ENCODE data around the gene KRT80.

Gene KRT80

DNA sequence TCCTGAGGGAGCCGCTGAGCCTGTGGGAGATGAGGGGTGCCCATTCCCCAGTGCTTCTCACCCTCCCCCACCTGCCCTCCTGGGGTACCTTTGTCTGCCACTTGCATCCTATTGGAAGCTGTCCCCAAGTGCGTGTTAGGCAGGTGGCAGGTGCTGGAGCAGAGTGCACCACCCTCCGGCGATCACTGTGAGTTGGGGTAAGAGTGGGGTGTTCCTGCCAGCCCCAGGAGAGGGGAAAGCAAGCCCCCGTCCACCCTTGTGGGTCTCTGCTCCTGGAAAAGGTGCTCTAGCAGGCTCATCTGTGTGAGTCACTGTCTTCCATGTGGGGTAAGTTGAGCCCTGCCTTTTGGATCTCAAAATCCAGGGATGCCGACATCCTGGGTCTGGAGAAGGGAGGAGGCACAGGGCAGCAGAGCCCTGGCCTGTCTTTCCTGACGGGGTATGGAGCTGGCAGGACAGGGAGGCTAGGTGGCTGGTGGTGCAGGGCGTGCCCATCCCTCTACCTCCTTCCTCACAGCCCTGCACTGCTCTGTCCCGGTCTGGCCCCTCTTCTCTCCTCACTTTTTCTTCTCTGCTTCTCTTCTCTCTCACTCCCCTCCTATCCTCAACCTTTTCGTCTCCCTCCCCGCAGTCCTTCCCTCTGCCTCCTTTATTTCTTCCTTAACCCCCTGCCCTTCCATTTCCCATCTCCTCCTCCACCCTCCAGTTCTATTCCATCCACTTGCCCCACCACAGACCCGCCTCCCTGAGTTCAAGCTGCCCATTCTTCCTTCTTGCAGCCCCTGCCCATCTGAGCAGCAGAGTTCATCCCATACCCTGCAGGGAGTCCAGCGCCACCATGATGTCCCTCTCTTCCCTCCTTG lies 21.1 kb upstream of the KRT80 start:
- Histone ChIP-seq H3K9ac (ENCODE audit: low read length) (no peak overlapping the region), H3K18ac (ENCODE audit: low read length) (peak overlapping the region; percentile 22), H3K79me2 (ENCODE audit: control insufficient read depth, insufficient read depth, low read length, poor library complexity) (peaks cover 2% of the 10 kb centered on the region), H3K79me1 (ENCODE audit: low read length) (peaks cover 39% of the 10 kb centered on the region), H2BK5ac (ENCODE audit: low read depth, low read length, poor library complexity) (no peak overlapping the region), H4K12ac (ENCODE audit: low read depth, low read length) (no peak overlapping the region), H4K91ac (ENCODE audit: low read depth, low read length) (peak overlapping the region; percentile 67), H3K27me3 (ENCODE audit: insufficient read depth, low read length) (no peaks in the 10 kb centered on the region), H2AFZ (ENCODE audit: insufficient read depth, low read length, poor library complexity) (no peak overlapping the region), H2AK5ac (ENCODE audit: low read length) (peak overlapping the region; percentile 59), H3K9me3 (ENCODE audit: insufficient read depth, low read depth, low read length) (peaks cover 3% of the 10 kb centered on the region), H3K4ac (ENCODE audit: low read depth, low read length) (no peak overlapping the region), H3K14ac (ENCODE audit: low read length) (peak overlapping the region; percentile 19), H2BK12ac (ENCODE audit: low read length) (peak overlapping the region; percentile 63), H3K27ac (ENCODE audit: low read depth, low read length) (no peak overlapping the region), H3K4me3 (ENCODE audit: low read depth, low read length) (no peak overlapping the region), H2BK120ac (ENCODE audit: insufficient read depth, low read length, poor library complexity) (peak overlapping the region; percentile 43), H3K4me2 (ENCODE audit: low read length) (no peak overlapping the region), H4K8ac (ENCODE audit: low read depth, low read length) (no peak overlapping the region), H3K36me3 (ENCODE audit: control insufficient read depth in 1 of 2, insufficient read depth in 2 of 2, low read length in 2 of 2) (no peaks in the 10 kb centered on the region), H3K4me1 (ENCODE audit: control insufficient read depth in 1 of 2, insufficient read depth in 2 of 2, low read length in 2 of 2) (peaks cover 28 to 36% of the 10 kb centered on the region in 2 experiments), H3K23ac (ENCODE audit: low read length) (no peak overlapping the region)
- 100% methylated on average over 2 of the region's 13 CpGs for WGBS (ENCODE audit: extremely low coverage, insufficient coverage, insufficient read length)
- no peak for DNase-seq

DNA sequence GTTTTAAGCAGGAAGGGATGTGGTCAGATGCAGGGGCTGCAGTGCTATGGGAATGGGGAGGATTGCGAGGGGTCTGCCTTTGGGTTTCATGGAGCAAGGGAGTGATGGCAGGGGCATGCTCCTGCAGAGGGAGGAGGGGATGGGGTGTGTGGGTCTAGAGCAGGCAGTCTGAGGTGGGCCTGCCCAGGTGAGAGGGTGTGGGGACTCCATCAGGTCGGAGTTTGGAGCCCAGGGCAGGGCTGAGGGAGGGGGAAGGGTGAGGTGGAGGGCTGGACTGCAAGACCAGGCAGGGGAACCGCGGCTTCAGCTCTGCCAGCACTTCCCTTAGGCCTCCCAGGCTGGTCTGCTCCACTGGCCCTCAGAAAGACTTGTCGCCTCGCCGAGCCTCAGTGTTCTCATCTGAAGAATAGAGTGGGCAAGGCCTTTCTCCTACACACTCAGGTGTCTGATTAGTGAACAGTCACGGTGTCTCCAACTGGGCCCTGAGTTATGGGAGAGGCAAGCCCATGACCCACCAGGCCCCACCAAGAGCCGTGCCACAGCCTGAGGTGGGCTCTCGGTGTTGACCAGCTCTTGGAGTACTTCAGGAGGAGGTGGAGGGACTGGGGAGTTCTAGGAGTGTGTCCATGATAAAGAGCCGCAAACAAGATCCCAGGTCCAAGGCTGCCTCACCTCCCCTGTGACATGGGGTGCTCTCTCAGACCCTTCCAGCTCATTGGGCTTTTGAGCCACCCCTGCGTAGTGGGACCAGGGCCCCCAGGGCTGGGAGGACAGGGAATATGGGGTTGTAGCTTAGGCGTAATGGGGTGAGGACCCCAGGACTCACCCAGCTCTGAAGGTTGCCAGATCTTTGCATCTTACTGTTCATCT lies 20.1 kb upstream of the KRT80 start:
- no CpG with 5 or more reads among the region's 13 CpGs for WGBS (ENCODE audit: extremely low coverage, insufficient coverage, insufficient read length)

DNA sequence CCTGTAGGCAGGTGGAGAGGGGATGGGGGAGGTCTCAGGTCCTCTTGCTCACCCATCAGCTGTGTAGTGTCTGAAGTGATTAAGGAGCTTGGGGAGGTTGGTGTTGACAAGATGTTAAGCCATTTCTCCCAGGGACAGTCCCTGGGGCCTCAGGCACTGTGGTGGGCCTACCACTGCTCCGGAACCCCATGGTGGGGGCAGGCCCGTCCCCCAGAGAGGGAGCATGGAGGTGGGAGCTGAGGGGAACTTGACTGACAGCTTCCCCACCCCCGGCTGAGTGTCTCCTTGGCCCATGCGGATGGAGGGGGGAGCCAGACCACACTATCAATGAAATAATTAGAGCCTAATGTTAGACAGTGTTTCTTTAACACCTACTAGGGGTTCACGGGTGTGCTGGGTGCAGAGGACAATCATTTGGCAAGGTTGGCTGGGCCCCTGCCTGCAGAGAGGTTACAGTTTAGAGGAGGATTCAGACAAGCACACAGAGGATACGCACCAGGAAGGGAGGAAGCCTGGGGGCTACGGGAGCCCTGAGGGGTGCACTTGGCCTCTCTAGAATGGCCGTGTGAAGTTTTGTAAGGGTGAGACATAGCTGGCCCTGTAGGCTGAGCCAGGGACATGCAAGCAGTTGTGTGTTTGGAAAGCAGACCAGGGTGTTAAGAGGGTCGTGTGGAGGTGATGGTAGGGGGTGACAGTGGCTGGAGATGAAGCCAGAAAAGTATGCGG lies 19.3 kb upstream of the KRT80 start:
- no CpG with 5 or more reads among the region's 10 CpGs for WGBS (ENCODE audit: extremely low coverage, insufficient coverage, insufficient read length)
- Histone ChIP-seq H2BK120ac (ENCODE audit: insufficient read depth, low read length, poor library complexity) (no peak overlapping the region), H3K79me2 (ENCODE audit: control insufficient read depth, insufficient read depth, low read length, poor library complexity) (peaks cover under 1% of the 10 kb centered on the region), H2AK5ac (ENCODE audit: low read length) (peak overlapping the region; percentile 48), H4K12ac (ENCODE audit: low read depth, low read length) (no peak overlapping the region), H3K27ac (ENCODE audit: low read depth, low read length) (no peak overlapping the region), H3K4me2 (ENCODE audit: low read length) (no peak overlapping the region), H4K91ac (ENCODE audit: low read depth, low read length) (peak overlapping the region; percentile 29), H3K79me1 (ENCODE audit: low read length) (peaks cover 41% of the 10 kb centered on the region), H3K9ac (ENCODE audit: low read length) (no peak overlapping the region), H3K4me1 (ENCODE audit: control insufficient read depth in 1 of 2, insufficient read depth in 2 of 2, low read length in 2 of 2) (peaks cover 29 to 31% of the 10 kb centered on the region in 2 experiments), H3K4me3 (ENCODE audit: low read depth, low read length) (no peak overlapping the region), H3K9me3 (ENCODE audit: insufficient read depth, low read depth, low read length) (peaks cover 5% of the 10 kb centered on the region), H2AFZ (ENCODE audit: insufficient read depth, low read length, poor library complexity) (no peak overlapping the region), H2BK12ac (ENCODE audit: low read length) (peak overlapping the region; percentile 19), H3K18ac (ENCODE audit: low read length) (no peak overlapping the region), H4K8ac (ENCODE audit: low read depth, low read length) (no peak overlapping the region), H3K36me3 (ENCODE audit: control insufficient read depth in 1 of 2, insufficient read depth in 2 of 2, low read length in 2 of 2) (no peaks in the 10 kb centered on the region), H3K4ac (ENCODE audit: low read depth, low read length) (no peak overlapping the region), H3K27me3 (ENCODE audit: insufficient read depth, low read length) (no peaks in the 10 kb centered on the region), H3K14ac (ENCODE audit: low read length) (no peak overlapping the region), H2BK5ac (ENCODE audit: low read depth, low read length, poor library complexity) (no peak overlapping the region), H3K23ac (ENCODE audit: low read length) (no peak overlapping the region)
- DNase-seq = no peak

More for the DNA sequence above, 20.1 kb upstream of the KRT80 start:
- Histone ChIP-seq H4K8ac (ENCODE audit: low read depth, low read length) (no peak overlapping the region), H3K4me2 (ENCODE audit: low read length) (no peak overlapping the region), H3K4ac (ENCODE audit: low read depth, low read length) (peak overlapping the region; percentile 6), H2AFZ (ENCODE audit: insufficient read depth, low read length, poor library complexity) (no peak overlapping the region), H3K27ac (ENCODE audit: low read depth, low read length) (no peak overlapping the region), H3K9me3 (ENCODE audit: insufficient read depth, low read depth, low read length) (peaks cover 5% of the 10 kb centered on the region), H3K18ac (ENCODE audit: low read length) (peak overlapping the region; percentile 31), H3K23ac (ENCODE audit: low read length) (no peak overlapping the region), H2BK12ac (ENCODE audit: low read length) (peak overlapping the region; percentile 21), H3K4me1 (ENCODE audit: control insufficient read depth in 1 of 2, insufficient read depth in 2 of 2, low read length in 2 of 2) (peaks cover 33 to 38% of the 10 kb centered on the region in 2 experiments), H3K9ac (ENCODE audit: low read length) (no peak overlapping the region), H2BK5ac (ENCODE audit: low read depth, low read length, poor library complexity) (peak overlapping the region; percentile 18), H3K27me3 (ENCODE audit: insufficient read depth, low read length) (no peaks in the 10 kb centered on the region), H3K4me3 (ENCODE audit: low read depth, low read length) (no peak overlapping the region), H2AK5ac (ENCODE audit: low read length) (peak overlapping the region; percentile 66), H3K36me3 (ENCODE audit: control insufficient read depth in 1 of 2, insufficient read depth in 2 of 2, low read length in 2 of 2) (no peaks in the 10 kb centered on the region), H3K14ac (ENCODE audit: low read length) (peak overlapping the region; percentile 22), H4K12ac (ENCODE audit: low read depth, low read length) (no peak overlapping the region), H2BK120ac (ENCODE audit: insufficient read depth, low read length, poor library complexity) (peak overlapping the region; percentile 44), H3K79me2 (ENCODE audit: control insufficient read depth, insufficient read depth, low read length, poor library complexity) (peaks cover 2% of the 10 kb centered on the region), H3K79me1 (ENCODE audit: low read length) (peaks cover 37% of the 10 kb centered on the region), H4K91ac (ENCODE audit: low read depth, low read length) (peak overlapping the region; percentile 63)
- no peak for DNase-seq

All from trophoblast cell (in vitro differentiated cells and primary cell).